Measurements from ENCODE around the gene LIMA1.
"Not testable (repeated sequence)": the region's sequence is repeated elsewhere in the genome, so short reads cannot be mapped to it uniquely, and the experiment has no call there.

The LIMA1 gene

GRCh38 chr12:50157259-50157658, 126.1 kb downstream of the LIMA1 start:
- H3K27me3 ChIP-seq (replicated peaks in 2 of 5; ENCODE audit: control insufficient read depth in 4 of 5, insufficient read depth in 5 of 5, low read length in 4 of 5): no peaks in the 10 kb centered on the region
- H3K9me3 ChIP-seq (ENCODE audit: control extremely low read depth in 1 of 5, control insufficient read depth in 4 of 5, insufficient read depth in 2 of 5, low read depth in 1 of 5, low read length in 4 of 5): no peaks in the 10 kb centered on the region
- H3K36me3 ChIP-seq (ENCODE audit: control insufficient read depth in 4 of 4, insufficient read depth in 4 of 4, low read length in 3 of 4): peaks cover 2 to 5% (median 3%) of the 10 kb centered on the region in 4 experiments
- H3K4me1 ChIP-seq (ENCODE audit: control extremely low read depth in 1 of 4, control insufficient read depth in 4 of 4, insufficient read depth in 4 of 4, low read length in 3 of 4): peaks cover 0 to 3% (median 0%) of the 10 kb centered on the region in 4 experiments
- no peak overlapping the region for H3K4me3 ChIP-seq (ENCODE audit: control insufficient read depth in 1 of 7, extremely low read depth in 1 of 7, insufficient read depth in 4 of 7, low read depth in 2 of 7, low read length in 6 of 7)
- CTCF ChIA-PET: interaction anchor here (1.3 to 5.1 kb wide), 5 partner anchors 10 to 25 kb away, joined by 4 to 18 read pairs (median 6); no protein-coding TSS in a partner anchor
- H3K27ac ChIP-seq (ENCODE audit: insufficient read depth in 1 of 2, low read depth in 1 of 2, low read length in 2 of 2, poor library complexity in 1 of 2, severe bottlenecking in 2 of 2): no peak overlapping the region
- POLR2A ChIA-PET: interaction anchor here (1.0 kb wide), 1 partner anchor 10 kb away, joined by 3 read pairs; the partner anchor contains the start of gene CERS5
- WGBS (ENCODE audit: insufficient coverage): no CpG with 5 or more reads among the region's 2 CpGs
- no peak for DNase-seq

- DNase-seq: no peak
- Histone ChIP-seq H3K4me1 (ENCODE audit: control extremely low read depth in 1 of 4, control insufficient read depth in 4 of 4, insufficient read depth in 4 of 4, low read length in 3 of 4) (peaks cover 0 to 3% (median 0%) of the 10 kb centered on the region in 4 experiments), H3K36me3 (ENCODE audit: control insufficient read depth in 4 of 4, insufficient read depth in 4 of 4, low read length in 3 of 4) (peaks cover 2 to 5% (median 3%) of the 10 kb centered on the region in 4 experiments), H3K27me3 (replicated peaks in 2 of 5; ENCODE audit: control insufficient read depth in 4 of 5, insufficient read depth in 5 of 5, low read length in 4 of 5) (no peaks in the 10 kb centered on the region), H3K9me3 (ENCODE audit: control extremely low read depth in 1 of 5, control insufficient read depth in 4 of 5, insufficient read depth in 2 of 5, low read depth in 1 of 5, low read length in 4 of 5) (no peaks in the 10 kb centered on the region), H3K27ac (ENCODE audit: insufficient read depth in 1 of 2, low read depth in 1 of 2, low read length in 2 of 2, poor library complexity in 1 of 2, severe bottlenecking in 2 of 2) (no peak overlapping the region), H3K4me3 (ENCODE audit: control insufficient read depth in 1 of 7, extremely low read depth in 1 of 7, insufficient read depth in 4 of 7, low read depth in 2 of 7, low read length in 6 of 7) (no peak overlapping the region)
- CTCF ChIA-PET: interaction anchor here (0.9 to 5.1 kb wide), 7 partner anchors 9 to 45 kb away, joined by 3 to 18 read pairs (median 4); partner anchors contain the start of gene COX14
- POLR2A ChIA-PET: interaction anchor here (0.7 kb wide), 1 partner anchor 11 kb away, joined by 3 read pairs; no protein-coding TSS in a partner anchor
Measured at GRCh38 chr12:50156641-50157040, 126.7 kb downstream of the LIMA1 start.

- H3K27me3 ChIP-seq (replicated peaks in 2 of 5; ENCODE audit: control insufficient read depth in 4 of 5, insufficient read depth in 5 of 5, low read length in 4 of 5); H3K4me1 ChIP-seq (ENCODE audit: control extremely low read depth in 1 of 4, control insufficient read depth in 4 of 4, insufficient read depth in 4 of 4, low read length in 3 of 4); H3K27ac ChIP-seq (ENCODE audit: insufficient read depth in 1 of 2, low read depth in 1 of 2, low read length in 2 of 2, poor library complexity in 1 of 2, severe bottlenecking in 2 of 2); H3K4me3 ChIP-seq (ENCODE audit: control insufficient read depth in 1 of 7, extremely low read depth in 1 of 7, insufficient read depth in 4 of 7, low read depth in 2 of 7, low read length in 6 of 7); H3K9me3 ChIP-seq (ENCODE audit: control extremely low read depth in 1 of 5, control insufficient read depth in 4 of 5, insufficient read depth in 2 of 5, low read depth in 1 of 5, low read length in 4 of 5); H3K36me3 ChIP-seq (ENCODE audit: control insufficient read depth in 4 of 4, insufficient read depth in 4 of 4, low read length in 3 of 4); POLR2A ChIA-PET; DNase-seq: not testable (repeated sequence)
- CTCF ChIA-PET: interaction anchor here (0.6 to 5.1 kb wide), 6 partner anchors 9 to 720 kb away, joined by 3 to 18 read pairs (median 4); partner anchors contain the start of gene CERS5
- 100% methylated on average over 1 of the region's 5 CpGs for WGBS (ENCODE audit: insufficient coverage)
Measured at GRCh38 chr12:50154947-50155346, 128.4 kb downstream of the LIMA1 start.

GRCh38 chr12:50151047-50151687, 132.2 kb downstream of the LIMA1 start:
- Histone ChIP-seq H3K4me1 (ENCODE audit: control extremely low read depth in 1 of 4, control insufficient read depth in 4 of 4, insufficient read depth in 4 of 4, low read length in 3 of 4) (no peaks in the 10 kb centered on the region), H3K4me3 (ENCODE audit: control insufficient read depth in 1 of 7, extremely low read depth in 1 of 7, insufficient read depth in 4 of 7, low read depth in 2 of 7, low read length in 6 of 7) (no peak overlapping the region), H3K27ac (ENCODE audit: insufficient read depth in 1 of 2, low read depth in 1 of 2, low read length in 2 of 2, poor library complexity in 1 of 2, severe bottlenecking in 2 of 2) (no peak overlapping the region), H3K9me3 (ENCODE audit: control extremely low read depth in 1 of 5, control insufficient read depth in 4 of 5, insufficient read depth in 2 of 5, low read depth in 1 of 5, low read length in 4 of 5) (no peaks in the 10 kb centered on the region), H3K36me3 (ENCODE audit: control insufficient read depth in 4 of 4, insufficient read depth in 4 of 4, low read length in 3 of 4) (peaks cover 0 to 3% (median under 1%) of the 10 kb centered on the region in 4 experiments), H3K27me3 (replicated peaks in 2 of 5; ENCODE audit: control insufficient read depth in 4 of 5, insufficient read depth in 5 of 5, low read length in 4 of 5) (no peaks in the 10 kb centered on the region)
- POLR2A ChIA-PET: interaction anchor here (1.6 kb wide), 1 partner anchor 16 kb away, joined by 3 read pairs; the partner anchor contains the start of gene CERS5
- no peak for DNase-seq
- 100% methylated on average over 1 of the region's 1 CpG for WGBS (ENCODE audit: insufficient coverage)
- CTCF ChIA-PET: interaction anchor here (1.5 to 1.7 kb wide), 2 partner anchors 16 to 25 kb away, joined by 3 to 4 read pairs; no protein-coding TSS in a partner anchor

- Histone ChIP-seq H3K36me3 (ENCODE audit: control insufficient read depth in 4 of 4, insufficient read depth in 4 of 4, low read length in 3 of 4) (peaks cover 0 to 3% (median under 1%) of the 10 kb centered on the region in 4 experiments), H3K4me3 (ENCODE audit: control insufficient read depth in 1 of 7, extremely low read depth in 1 of 7, insufficient read depth in 4 of 7, low read depth in 2 of 7, low read length in 6 of 7) (no peak overlapping the region), H3K27me3 (replicated peaks in 2 of 5; ENCODE audit: control insufficient read depth in 4 of 5, insufficient read depth in 5 of 5, low read length in 4 of 5) (no peaks in the 10 kb centered on the region), H3K27ac (ENCODE audit: insufficient read depth in 1 of 2, low read depth in 1 of 2, low read length in 2 of 2, poor library complexity in 1 of 2, severe bottlenecking in 2 of 2) (no peak overlapping the region), H3K4me1 (ENCODE audit: control extremely low read depth in 1 of 4, control insufficient read depth in 4 of 4, insufficient read depth in 4 of 4, low read length in 3 of 4) (no peaks in the 10 kb centered on the region), H3K9me3 (ENCODE audit: control extremely low read depth in 1 of 5, control insufficient read depth in 4 of 5, insufficient read depth in 2 of 5, low read depth in 1 of 5, low read length in 4 of 5) (no peaks in the 10 kb centered on the region)
- DNase-seq: no peak
- ChIA-PET CTCF (interaction anchor here (0.8 to 1.6 kb wide), 4 partner anchors 13 to 19 kb away, joined by 3 read pairs; no protein-coding TSS in a partner anchor), POLR2A (interaction anchor here (0.9 kb wide), 1 partner anchor 9 kb away, joined by 4 read pairs; no protein-coding TSS in a partner anchor)
- WGBS (ENCODE audit: insufficient coverage): 88% methylated on average over 1 of the region's 3 CpGs
Measured at GRCh38 chr12:50149311-50149710, 134.0 kb downstream of the LIMA1 start.

- H3K4me1 ChIP-seq (ENCODE audit: control extremely low read depth in 1 of 4, control insufficient read depth in 4 of 4, insufficient read depth in 4 of 4, low read length in 3 of 4); H3K27ac ChIP-seq (ENCODE audit: insufficient read depth in 1 of 2, low read depth in 1 of 2, low read length in 2 of 2, poor library complexity in 1 of 2, severe bottlenecking in 2 of 2); H3K9me3 ChIP-seq (ENCODE audit: control extremely low read depth in 1 of 5, control insufficient read depth in 4 of 5, insufficient read depth in 2 of 5, low read depth in 1 of 5, low read length in 4 of 5); H3K4me3 ChIP-seq (ENCODE audit: control insufficient read depth in 1 of 7, extremely low read depth in 1 of 7, insufficient read depth in 4 of 7, low read depth in 2 of 7, low read length in 6 of 7); H3K27me3 ChIP-seq (replicated peaks in 2 of 5; ENCODE audit: control insufficient read depth in 4 of 5, insufficient read depth in 5 of 5, low read length in 4 of 5); H3K36me3 ChIP-seq (ENCODE audit: control insufficient read depth in 4 of 4, insufficient read depth in 4 of 4, low read length in 3 of 4); POLR2A ChIA-PET; DNase-seq: not testable (repeated sequence)
- WGBS (ENCODE audit: insufficient coverage): 100% methylated on average over 5 of the region's 6 CpGs
- CTCF ChIA-PET: interaction anchor here (0.9 to 2.1 kb wide), 5 partner anchors 8 to 36 kb away, joined by 3 to 9 read pairs (median 3); partner anchors contain the start of genes CERS5 and COX14
Measured at GRCh38 chr12:50148011-50148410, 135.3 kb downstream of the LIMA1 start.

- ChIA-PET POLR2A (no interaction called here), CTCF (interaction anchor here (0.9 to 2.1 kb wide), 5 partner anchors 9 to 35 kb away, joined by 3 to 9 read pairs (median 3); partner anchors contain the start of genes CERS5 and COX14)
- H3K27ac ChIP-seq (ENCODE audit: insufficient read depth in 1 of 2, low read depth in 1 of 2, low read length in 2 of 2, poor library complexity in 1 of 2, severe bottlenecking in 2 of 2): no peak overlapping the region
- no peaks in the 10 kb centered on the region for H3K27me3 ChIP-seq (replicated peaks in 2 of 5; ENCODE audit: control insufficient read depth in 4 of 5, insufficient read depth in 5 of 5, low read length in 4 of 5)
- no peak overlapping the region for H3K4me3 ChIP-seq (ENCODE audit: control insufficient read depth in 1 of 7, extremely low read depth in 1 of 7, insufficient read depth in 4 of 7, low read depth in 2 of 7, low read length in 6 of 7)
- no peaks in the 10 kb centered on the region for H3K9me3 ChIP-seq (ENCODE audit: control extremely low read depth in 1 of 5, control insufficient read depth in 4 of 5, insufficient read depth in 2 of 5, low read depth in 1 of 5, low read length in 4 of 5)
- DNase-seq: no peak
- H3K36me3 ChIP-seq (ENCODE audit: control insufficient read depth in 4 of 4, insufficient read depth in 4 of 4, low read length in 3 of 4): peaks cover under 1 to 13% (median 11%) of the 10 kb centered on the region in 4 experiments
- no peaks in the 10 kb centered on the region for H3K4me1 ChIP-seq (ENCODE audit: control extremely low read depth in 1 of 4, control insufficient read depth in 4 of 4, insufficient read depth in 4 of 4, low read length in 3 of 4)
- 95% methylated on average over 2 of the region's 4 CpGs for WGBS (ENCODE audit: insufficient coverage)
Measured at GRCh38 chr12:50147281-50147680, 136.0 kb downstream of the LIMA1 start.
